Neural cell (in vitro differentiated cells): Measurements from ENCODE around the gene SMPX.

ENCODE experiments used
- EZH2 ChIP-seq: fragments of 200-600, 300-800 bp; shearing (Covaris generic), sonication (generic); IDR thresholded peaks from 2 replicates; pipeline ENCODE4 v1.6.1; 2014; ENCODE audit warnings: antibody characterized with exemption, low read length, borderline replicate concordance, mild to moderate bottlenecking; ENCODE audit not compliant: insufficient read depth, poor library complexity, severe bottlenecking
- TF ChIP-seq, protein P1 (sequence below): fragments of 450-650 bp; IDR thresholded peaks from 2 replicates; pipeline ENCODE4 v1.5.1; 2014; ENCODE audit warnings: antibody characterized with exemption, mild to moderate bottlenecking, moderate library complexity; ENCODE audit not compliant: poor library complexity, severe bottlenecking
- TF ChIP-seq, protein P2 (sequence below): IDR thresholded peaks from 2 replicates; pipeline ENCODE4 v1.6.1; 2012; ENCODE audit warnings: borderline replicate concordance

DNA sequence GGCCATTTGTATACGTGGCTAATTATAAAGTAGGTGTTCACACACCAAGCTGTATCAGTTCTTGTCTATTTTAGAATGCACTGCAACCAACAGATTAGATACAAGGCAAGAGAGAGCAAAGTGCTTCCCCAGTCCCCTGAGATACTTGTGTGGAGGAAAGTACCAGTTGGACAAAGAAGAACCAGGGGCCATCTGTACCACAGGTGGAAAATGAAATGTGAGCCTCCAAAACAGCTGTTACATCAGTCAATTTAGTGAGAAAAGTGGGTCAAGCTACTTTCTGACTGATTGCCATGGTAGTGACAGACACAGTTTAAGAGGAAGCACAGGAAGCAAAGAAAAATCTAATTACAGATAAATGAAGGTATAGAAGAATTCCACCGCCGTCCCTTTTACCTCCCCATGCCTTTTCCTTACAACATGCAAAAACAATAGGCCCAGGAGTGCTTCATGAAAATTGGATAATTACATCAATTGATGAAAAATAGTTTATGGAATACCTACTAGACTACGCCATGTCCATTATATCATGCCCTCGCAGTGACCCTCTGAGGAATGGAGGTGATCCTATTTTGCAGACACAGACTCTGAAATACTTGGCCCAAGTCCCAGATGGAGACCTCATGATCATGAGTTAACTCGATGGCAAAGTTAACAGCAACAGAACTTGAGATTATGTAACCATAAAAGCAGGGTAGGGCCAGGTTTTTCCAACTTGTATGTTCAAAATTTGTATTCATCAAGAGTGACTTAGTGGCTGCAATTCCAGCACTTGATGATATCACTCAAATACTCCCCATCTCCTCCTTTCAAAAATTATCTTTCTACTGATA is 15.8 kb downstream of the SMPX start:
- TF ChIP-seq, protein P1, sequence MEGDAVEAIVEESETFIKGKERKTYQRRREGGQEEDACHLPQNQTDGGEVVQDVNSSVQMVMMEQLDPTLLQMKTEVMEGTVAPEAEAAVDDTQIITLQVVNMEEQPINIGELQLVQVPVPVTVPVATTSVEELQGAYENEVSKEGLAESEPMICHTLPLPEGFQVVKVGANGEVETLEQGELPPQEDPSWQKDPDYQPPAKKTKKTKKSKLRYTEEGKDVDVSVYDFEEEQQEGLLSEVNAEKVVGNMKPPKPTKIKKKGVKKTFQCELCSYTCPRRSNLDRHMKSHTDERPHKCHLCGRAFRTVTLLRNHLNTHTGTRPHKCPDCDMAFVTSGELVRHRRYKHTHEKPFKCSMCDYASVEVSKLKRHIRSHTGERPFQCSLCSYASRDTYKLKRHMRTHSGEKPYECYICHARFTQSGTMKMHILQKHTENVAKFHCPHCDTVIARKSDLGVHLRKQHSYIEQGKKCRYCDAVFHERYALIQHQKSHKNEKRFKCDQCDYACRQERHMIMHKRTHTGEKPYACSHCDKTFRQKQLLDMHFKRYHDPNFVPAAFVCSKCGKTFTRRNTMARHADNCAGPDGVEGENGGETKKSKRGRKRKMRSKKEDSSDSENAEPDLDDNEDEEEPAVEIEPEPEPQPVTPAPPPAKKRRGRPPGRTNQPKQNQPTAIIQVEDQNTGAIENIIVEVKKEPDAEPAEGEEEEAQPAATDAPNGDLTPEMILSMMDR, result no peak
- TF ChIP-seq EZH2, result no peak
- TF ChIP-seq, protein P2, sequence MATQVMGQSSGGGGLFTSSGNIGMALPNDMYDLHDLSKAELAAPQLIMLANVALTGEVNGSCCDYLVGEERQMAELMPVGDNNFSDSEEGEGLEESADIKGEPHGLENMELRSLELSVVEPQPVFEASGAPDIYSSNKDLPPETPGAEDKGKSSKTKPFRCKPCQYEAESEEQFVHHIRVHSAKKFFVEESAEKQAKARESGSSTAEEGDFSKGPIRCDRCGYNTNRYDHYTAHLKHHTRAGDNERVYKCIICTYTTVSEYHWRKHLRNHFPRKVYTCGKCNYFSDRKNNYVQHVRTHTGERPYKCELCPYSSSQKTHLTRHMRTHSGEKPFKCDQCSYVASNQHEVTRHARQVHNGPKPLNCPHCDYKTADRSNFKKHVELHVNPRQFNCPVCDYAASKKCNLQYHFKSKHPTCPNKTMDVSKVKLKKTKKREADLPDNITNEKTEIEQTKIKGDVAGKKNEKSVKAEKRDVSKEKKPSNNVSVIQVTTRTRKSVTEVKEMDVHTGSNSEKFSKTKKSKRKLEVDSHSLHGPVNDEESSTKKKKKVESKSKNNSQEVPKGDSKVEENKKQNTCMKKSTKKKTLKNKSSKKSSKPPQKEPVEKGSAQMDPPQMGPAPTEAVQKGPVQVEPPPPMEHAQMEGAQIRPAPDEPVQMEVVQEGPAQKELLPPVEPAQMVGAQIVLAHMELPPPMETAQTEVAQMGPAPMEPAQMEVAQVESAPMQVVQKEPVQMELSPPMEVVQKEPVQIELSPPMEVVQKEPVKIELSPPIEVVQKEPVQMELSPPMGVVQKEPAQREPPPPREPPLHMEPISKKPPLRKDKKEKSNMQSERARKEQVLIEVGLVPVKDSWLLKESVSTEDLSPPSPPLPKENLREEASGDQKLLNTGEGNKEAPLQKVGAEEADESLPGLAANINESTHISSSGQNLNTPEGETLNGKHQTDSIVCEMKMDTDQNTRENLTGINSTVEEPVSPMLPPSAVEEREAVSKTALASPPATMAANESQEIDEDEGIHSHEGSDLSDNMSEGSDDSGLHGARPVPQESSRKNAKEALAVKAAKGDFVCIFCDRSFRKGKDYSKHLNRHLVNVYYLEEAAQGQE, result no peak
